Parathyroid adenoma (tissue), 2 donors: ENCODE results near the gene BACH1.
A peak's percentile ranks its signal among the peaks of the same experiment; 100 is the strongest.

Experiments used
- H2AFZ ChIP-seq: fragments of 300-600 bp; sonication (generic); one replicate; pipeline ENCODE4 v1.7.0; 2017; ENCODE audit warnings: antibody characterized with exemption, mild to moderate bottlenecking
- H3K27ac ChIP-seq: fragments of 300-600 bp; sonication (generic); one replicate; pipeline ENCODE4 v1.7.0; 2017
- H3K27me3 ChIP-seq: fragments of 300-600 bp; sonication (generic); one replicate; pipeline ENCODE4 v1.7.0; 2017; ENCODE audit warnings: low read length; ENCODE audit not compliant: control insufficient read depth, insufficient read depth
- H3K36me3 ChIP-seq: fragments of 300-600 bp; sonication (generic); one replicate; pipeline ENCODE4 v1.7.0; 2017; ENCODE audit warnings: low read length; ENCODE audit not compliant: control insufficient read depth, insufficient read depth
- H3K4me1 ChIP-seq: fragments of 300-600 bp; sonication (generic); one replicate; pipeline ENCODE4 v1.7.0; 2017; ENCODE audit warnings: control low read depth
- H3K4me2 ChIP-seq: fragments of 300-600 bp; sonication (generic); one replicate; pipeline ENCODE4 v1.7.0; 2017; ENCODE audit warnings: low read length
- H3K4me3 ChIP-seq: fragments of 300-600 bp; sonication (generic); one replicate; pipeline ENCODE4 v1.7.0; 2017; ENCODE audit warnings: low read depth, low read length
- H3K79me2 ChIP-seq: fragments of 300-600 bp; sonication (generic); one replicate; pipeline ENCODE4 v1.7.0; 2017; ENCODE audit warnings: control low read depth
- H3K9ac ChIP-seq: fragments of 300-600 bp; sonication (generic); one replicate; pipeline ENCODE4 v1.7.0; 2017; ENCODE audit warnings: mild to moderate bottlenecking
- H3K9me3 ChIP-seq: fragments of 300-600 bp; sonication (generic); one replicate; pipeline ENCODE4 v1.7.0; 2017; ENCODE audit warnings: low read length; ENCODE audit not compliant: control insufficient read depth
- CTCF ChIP-seq: fragments of 300-600 bp; sonication (generic); IDR thresholded peaks from one replicate; pipeline ENCODE4 v1.7.0; 2017; ENCODE audit warnings: antibody characterized with exemption, mild to moderate bottlenecking
- donor health status: primary hyperparathyroidism.

Gene BACH1

GRCh38 chr21:29366532-29366931 lies 67.8 kb downstream of the BACH1 start:
- TF ChIP-seq CTCF = no peak
- H3K9ac ChIP-seq = no peak overlapping the region
- no peak overlapping the region for H3K27ac ChIP-seq
- no peak overlapping the region for H3K4me2 ChIP-seq
- H3K9me3 ChIP-seq = no peaks in the 10 kb centered on the region
- H3K79me2 ChIP-seq = no peaks in the 10 kb centered on the region
- no peak overlapping the region for H3K4me3 ChIP-seq
- H3K36me3 ChIP-seq = no peaks in the 10 kb centered on the region
- H3K4me1 ChIP-seq = no peaks in the 10 kb centered on the region
- no peaks in the 10 kb centered on the region for H3K27me3 ChIP-seq
- no peak overlapping the region for H2AFZ ChIP-seq

GRCh38 chr21:29367335-29367734 lies 68.6 kb downstream of the BACH1 start:
- Histone ChIP-seq H3K27ac (no peak overlapping the region), H2AFZ (no peak overlapping the region), H3K27me3 (no peaks in the 10 kb centered on the region), H3K4me1 (no peaks in the 10 kb centered on the region), H3K4me3 (no peak overlapping the region), H3K9me3 (no peaks in the 10 kb centered on the region), H3K79me2 (no peaks in the 10 kb centered on the region), H3K4me2 (no peak overlapping the region), H3K36me3 (no peaks in the 10 kb centered on the region), H3K9ac (no peak overlapping the region)
- TF ChIP-seq CTCF = no peak

- TF ChIP-seq CTCF = no peak
- H3K27me3 ChIP-seq = no peaks in the 10 kb centered on the region
- no peaks in the 10 kb centered on the region for H3K79me2 ChIP-seq
- H2AFZ ChIP-seq = no peak overlapping the region
- H3K4me2 ChIP-seq = no peak overlapping the region
- no peaks in the 10 kb centered on the region for H3K36me3 ChIP-seq
- no peaks in the 10 kb centered on the region for H3K9me3 ChIP-seq
- H3K4me1 ChIP-seq = no peaks in the 10 kb centered on the region
- H3K9ac ChIP-seq = no peak overlapping the region
- H3K4me3 ChIP-seq = no peak overlapping the region
- H3K27ac ChIP-seq = no peak overlapping the region
Measured at GRCh38 chr21:29368906-29369305, 70.2 kb downstream of the BACH1 start.

GRCh38 chr21:29371464-29371863 lies 72.7 kb downstream of the BACH1 start:
- Histone ChIP-seq H3K4me2 (no peak overlapping the region), H3K27ac (no peak overlapping the region), H3K27me3 (no peaks in the 10 kb centered on the region), H2AFZ (no peak overlapping the region), H3K36me3 (no peaks in the 10 kb centered on the region), H3K9me3 (no peaks in the 10 kb centered on the region), H3K79me2 (no peaks in the 10 kb centered on the region), H3K4me1 (no peaks in the 10 kb centered on the region), H3K4me3 (no peak overlapping the region), H3K9ac (no peak overlapping the region)
- TF ChIP-seq CTCF = no peak

- Histone ChIP-seq H3K4me3 (no peak overlapping the region), H3K4me2 (no peak overlapping the region), H3K27me3 (no peaks in the 10 kb centered on the region), H3K79me2 (no peaks in the 10 kb centered on the region), H2AFZ (no peak overlapping the region), H3K27ac (no peak overlapping the region), H3K4me1 (no peaks in the 10 kb centered on the region), H3K36me3 (no peaks in the 10 kb centered on the region), H3K9me3 (no peaks in the 10 kb centered on the region), H3K9ac (no peak overlapping the region)
- TF ChIP-seq CTCF = peak; percentile 61
Measured at GRCh38 chr21:29372063-29372802, 73.5 kb downstream of the BACH1 start.
